ENCODE results near the gene MARCHF3. TPM values are rescaled to one million over a fixed set of nuclear protein-coding genes. Genes with fewer than 3 reads are reported as not detected.

MARCHF3 gene
- total RNA-seq, 1 experiment from 2014 or later = 16.1 TPM

DNA sequence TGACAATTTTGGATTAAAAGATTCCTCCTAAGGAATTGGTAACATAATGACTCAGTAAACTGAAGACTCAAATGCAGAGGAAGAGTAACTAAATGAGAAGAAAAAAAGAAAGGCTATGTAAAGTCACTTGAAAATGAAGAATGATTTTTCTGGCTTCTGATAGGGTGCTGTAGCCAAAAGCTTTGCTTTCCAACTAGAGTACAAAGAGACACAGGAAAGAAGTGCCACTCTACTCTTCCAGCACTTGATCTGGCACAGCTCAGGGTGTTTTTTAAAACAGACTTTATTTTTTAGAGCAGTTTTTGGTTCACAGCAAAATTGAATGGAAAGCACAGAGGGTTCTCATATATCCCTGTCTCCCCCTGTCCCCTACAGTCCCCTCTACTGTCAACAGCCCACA lies 130.9 kb downstream of the MARCHF3 start (continued):
- TF ChIP-seq, protein P1, sequence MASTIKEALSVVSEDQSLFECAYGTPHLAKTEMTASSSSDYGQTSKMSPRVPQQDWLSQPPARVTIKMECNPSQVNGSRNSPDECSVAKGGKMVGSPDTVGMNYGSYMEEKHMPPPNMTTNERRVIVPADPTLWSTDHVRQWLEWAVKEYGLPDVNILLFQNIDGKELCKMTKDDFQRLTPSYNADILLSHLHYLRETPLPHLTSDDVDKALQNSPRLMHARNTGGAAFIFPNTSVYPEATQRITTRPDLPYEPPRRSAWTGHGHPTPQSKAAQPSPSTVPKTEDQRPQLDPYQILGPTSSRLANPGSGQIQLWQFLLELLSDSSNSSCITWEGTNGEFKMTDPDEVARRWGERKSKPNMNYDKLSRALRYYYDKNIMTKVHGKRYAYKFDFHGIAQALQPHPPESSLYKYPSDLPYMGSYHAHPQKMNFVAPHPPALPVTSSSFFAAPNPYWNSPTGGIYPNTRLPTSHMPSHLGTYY (CRISPR knock-in tag; IDR thresholded peaks at IDR 0.05) = no peak
- TF ChIP-seq ZNF671 (CRISPR knock-in tag; IDR thresholded peaks at IDR 0.05) (no peak), IRF2 (CRISPR knock-in tag; IDR thresholded peaks at IDR 0.05; ENCODE audit: borderline replicate concordance, low read depth) (no peak)
- TF ChIP-seq, protein P2, sequence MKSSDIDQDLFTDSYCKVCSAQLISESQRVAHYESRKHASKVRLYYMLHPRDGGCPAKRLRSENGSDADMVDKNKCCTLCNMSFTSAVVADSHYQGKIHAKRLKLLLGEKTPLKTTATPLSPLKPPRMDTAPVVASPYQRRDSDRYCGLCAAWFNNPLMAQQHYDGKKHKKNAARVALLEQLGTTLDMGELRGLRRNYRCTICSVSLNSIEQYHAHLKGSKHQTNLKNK (CRISPR knock-in tag; IDR thresholded peaks at IDR 0.05) = no peak

DNA sequence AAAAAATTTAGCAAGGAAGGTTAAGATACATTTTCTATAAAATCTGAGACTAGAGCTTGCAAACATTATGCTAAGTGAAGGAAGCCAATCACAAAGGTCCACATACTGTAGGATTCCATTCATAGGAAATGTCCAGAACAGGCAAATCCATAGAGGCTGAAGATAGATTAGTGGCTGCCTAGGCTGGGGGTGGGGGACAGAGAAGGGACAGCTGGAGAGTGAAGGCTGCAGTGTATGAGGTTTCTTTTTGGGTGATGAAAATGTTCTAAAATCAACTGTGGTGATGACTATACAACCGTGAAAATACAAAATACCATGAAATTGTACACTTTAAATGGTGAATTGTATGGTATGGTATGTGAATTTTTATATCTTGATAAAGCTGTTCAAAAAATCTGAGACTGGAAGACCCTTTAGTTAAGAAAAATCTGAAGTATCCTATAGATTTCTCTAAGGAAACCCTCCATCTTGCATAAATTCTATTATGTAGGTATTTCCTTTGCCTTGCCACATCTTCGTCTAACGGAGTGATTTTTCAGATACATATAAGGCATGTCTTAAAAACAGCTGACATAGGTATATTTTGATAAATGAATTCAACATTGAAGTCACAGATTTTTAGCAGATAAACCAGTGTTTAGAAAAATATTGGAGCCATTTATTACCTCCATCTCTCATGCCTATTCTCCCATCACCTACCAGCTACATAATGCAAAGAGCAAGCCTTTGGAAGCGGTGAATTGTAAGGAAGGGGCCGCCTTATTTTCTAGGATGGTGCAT lies 132.3 kb downstream of the MARCHF3 start:
- H3K4me1 Mint-ChIP-seq = peaks cover 38% of the 10 kb centered on the region
- H3K27me3 Mint-ChIP-seq (ENCODE audit: low read depth) = no peaks in the 10 kb centered on the region
- no peak overlapping the region for H3K27ac Mint-ChIP-seq
- H3K9me3 Mint-ChIP-seq = peaks cover 18% of the 10 kb centered on the region
- CTCF ChIA-PET = no interaction called here
- peaks cover 27% of the 10 kb centered on the region for H3K36me3 Mint-ChIP-seq
- DNase-seq (ENCODE audit: low spot score) (no peak), ATAC-seq (no peak)
- H3K4me3 Mint-ChIP-seq = no peak overlapping the region
- POLR2A ChIA-PET = no interaction called here
- no peak for TF ChIP-seq ZNF423 (CRISPR knock-in tag; IDR thresholded peaks at IDR 0.05)
- TF ChIP-seq NR3C1 (CRISPR knock-in tag; conservative IDR thresholded peaks at IDR 0.05; ENCODE audit: low read depth) = no peak
- no peak for TF ChIP-seq ATF1 (CRISPR knock-in tag; IDR thresholded peaks at IDR 0.05)
- TF ChIP-seq, protein P3, sequence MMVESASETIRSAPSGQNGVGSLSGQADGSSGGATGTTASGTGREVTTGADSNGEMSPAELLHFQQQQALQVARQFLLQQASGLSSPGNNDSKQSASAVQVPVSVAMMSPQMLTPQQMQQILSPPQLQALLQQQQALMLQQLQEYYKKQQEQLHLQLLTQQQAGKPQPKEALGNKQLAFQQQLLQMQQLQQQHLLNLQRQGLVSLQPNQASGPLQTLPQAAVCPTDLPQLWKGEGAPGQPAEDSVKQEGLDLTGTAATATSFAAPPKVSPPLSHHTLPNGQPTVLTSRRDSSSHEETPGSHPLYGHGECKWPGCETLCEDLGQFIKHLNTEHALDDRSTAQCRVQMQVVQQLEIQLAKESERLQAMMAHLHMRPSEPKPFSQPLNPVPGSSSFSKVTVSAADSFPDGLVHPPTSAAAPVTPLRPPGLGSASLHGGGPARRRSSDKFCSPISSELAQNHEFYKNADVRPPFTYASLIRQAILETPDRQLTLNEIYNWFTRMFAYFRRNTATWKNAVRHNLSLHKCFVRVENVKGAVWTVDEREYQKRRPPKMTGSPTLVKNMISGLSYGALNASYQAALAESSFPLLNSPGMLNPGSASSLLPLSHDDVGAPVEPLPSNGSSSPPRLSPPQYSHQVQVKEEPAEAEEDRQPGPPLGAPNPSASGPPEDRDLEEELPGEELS (CRISPR knock-in tag; IDR thresholded peaks at IDR 0.05) = no peak
- TF ChIP-seq, protein P4, sequence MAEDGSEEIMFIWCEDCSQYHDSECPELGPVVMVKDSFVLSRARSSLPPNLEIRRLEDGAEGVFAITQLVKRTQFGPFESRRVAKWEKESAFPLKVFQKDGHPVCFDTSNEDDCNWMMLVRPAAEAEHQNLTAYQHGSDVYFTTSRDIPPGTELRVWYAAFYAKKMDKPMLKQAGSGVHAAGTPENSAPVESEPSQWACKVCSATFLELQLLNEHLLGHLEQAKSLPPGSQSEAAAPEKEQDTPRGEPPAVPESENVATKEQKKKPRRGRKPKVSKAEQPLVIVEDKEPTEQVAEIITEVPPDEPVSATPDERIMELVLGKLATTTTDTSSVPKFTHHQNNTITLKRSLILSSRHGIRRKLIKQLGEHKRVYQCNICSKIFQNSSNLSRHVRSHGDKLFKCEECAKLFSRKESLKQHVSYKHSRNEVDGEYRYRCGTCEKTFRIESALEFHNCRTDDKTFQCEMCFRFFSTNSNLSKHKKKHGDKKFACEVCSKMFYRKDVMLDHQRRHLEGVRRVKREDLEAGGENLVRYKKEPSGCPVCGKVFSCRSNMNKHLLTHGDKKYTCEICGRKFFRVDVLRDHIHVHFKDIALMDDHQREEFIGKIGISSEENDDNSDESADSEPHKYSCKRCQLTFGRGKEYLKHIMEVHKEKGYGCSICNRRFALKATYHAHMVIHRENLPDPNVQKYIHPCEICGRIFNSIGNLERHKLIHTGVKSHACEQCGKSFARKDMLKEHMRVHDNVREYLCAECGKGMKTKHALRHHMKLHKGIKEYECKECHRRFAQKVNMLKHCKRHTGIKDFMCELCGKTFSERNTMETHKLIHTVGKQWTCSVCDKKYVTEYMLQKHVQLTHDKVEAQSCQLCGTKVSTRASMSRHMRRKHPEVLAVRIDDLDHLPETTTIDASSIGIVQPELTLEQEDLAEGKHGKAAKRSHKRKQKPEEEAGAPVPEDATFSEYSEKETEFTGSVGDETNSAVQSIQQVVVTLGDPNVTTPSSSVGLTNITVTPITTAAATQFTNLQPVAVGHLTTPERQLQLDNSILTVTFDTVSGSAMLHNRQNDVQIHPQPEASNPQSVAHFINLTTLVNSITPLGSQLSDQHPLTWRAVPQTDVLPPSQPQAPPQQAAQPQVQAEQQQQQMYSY (CRISPR knock-in tag; IDR thresholded peaks at IDR 0.05) = no peak
- TF ChIP-seq ZNF317 (CRISPR knock-in tag; IDR thresholded peaks at IDR 0.05; ENCODE audit: borderline replicate concordance, low read depth) = no peak
- no peak for TF ChIP-seq HMGA2 (CRISPR knock-in tag; IDR thresholded peaks at IDR 0.05)
- TF ChIP-seq TEAD1 (CRISPR knock-in tag; IDR thresholded peaks at IDR 0.05) = no peak
- no peak for TF ChIP-seq JAZF1 (CRISPR knock-in tag; IDR thresholded peaks at IDR 0.05)
- TF ChIP-seq, protein P5, sequence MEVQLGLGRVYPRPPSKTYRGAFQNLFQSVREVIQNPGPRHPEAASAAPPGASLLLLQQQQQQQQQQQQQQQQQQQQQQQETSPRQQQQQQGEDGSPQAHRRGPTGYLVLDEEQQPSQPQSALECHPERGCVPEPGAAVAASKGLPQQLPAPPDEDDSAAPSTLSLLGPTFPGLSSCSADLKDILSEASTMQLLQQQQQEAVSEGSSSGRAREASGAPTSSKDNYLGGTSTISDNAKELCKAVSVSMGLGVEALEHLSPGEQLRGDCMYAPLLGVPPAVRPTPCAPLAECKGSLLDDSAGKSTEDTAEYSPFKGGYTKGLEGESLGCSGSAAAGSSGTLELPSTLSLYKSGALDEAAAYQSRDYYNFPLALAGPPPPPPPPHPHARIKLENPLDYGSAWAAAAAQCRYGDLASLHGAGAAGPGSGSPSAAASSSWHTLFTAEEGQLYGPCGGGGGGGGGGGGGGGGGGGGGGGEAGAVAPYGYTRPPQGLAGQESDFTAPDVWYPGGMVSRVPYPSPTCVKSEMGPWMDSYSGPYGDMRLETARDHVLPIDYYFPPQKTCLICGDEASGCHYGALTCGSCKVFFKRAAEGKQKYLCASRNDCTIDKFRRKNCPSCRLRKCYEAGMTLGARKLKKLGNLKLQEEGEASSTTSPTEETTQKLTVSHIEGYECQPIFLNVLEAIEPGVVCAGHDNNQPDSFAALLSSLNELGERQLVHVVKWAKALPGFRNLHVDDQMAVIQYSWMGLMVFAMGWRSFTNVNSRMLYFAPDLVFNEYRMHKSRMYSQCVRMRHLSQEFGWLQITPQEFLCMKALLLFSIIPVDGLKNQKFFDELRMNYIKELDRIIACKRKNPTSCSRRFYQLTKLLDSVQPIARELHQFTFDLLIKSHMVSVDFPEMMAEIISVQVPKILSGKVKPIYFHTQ (CRISPR knock-in tag; IDR thresholded peaks at IDR 0.05) = no peak
- TF ChIP-seq, protein P6, sequence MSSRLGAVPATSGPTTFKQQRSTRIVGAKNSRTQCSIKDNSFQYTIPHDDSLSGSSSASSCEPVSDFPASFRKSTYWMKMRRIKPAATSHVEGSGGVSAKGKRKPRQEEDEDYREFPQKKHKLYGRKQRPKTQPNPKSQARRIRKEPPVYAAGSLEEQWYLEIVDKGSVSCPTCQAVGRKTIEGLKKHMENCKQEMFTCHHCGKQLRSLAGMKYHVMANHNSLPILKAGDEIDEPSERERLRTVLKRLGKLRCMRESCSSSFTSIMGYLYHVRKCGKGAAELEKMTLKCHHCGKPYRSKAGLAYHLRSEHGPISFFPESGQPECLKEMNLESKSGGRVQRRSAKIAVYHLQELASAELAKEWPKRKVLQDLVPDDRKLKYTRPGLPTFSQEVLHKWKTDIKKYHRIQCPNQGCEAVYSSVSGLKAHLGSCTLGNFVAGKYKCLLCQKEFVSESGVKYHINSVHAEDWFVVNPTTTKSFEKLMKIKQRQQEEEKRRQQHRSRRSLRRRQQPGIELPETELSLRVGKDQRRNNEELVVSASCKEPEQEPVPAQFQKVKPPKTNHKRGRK (CRISPR knock-in tag; IDR thresholded peaks at IDR 0.05; ENCODE audit: borderline replicate concordance) = no peak
- no peak for TF ChIP-seq STAT6 (CRISPR knock-in tag; conservative IDR thresholded peaks at IDR 0.05; ENCODE audit: low read depth)
- no peak for TF ChIP-seq ZNF138 (CRISPR knock-in tag; conservative IDR thresholded peaks at IDR 0.05)
- TF ChIP-seq PRRX2 (CRISPR knock-in tag; IDR thresholded peaks at IDR 0.05) = no peak
- no peak for TF ChIP-seq MXD4 (CRISPR knock-in tag; IDR thresholded peaks at IDR 0.05; ENCODE audit: borderline replicate concordance)

Measured in WTC11 (cell line).